HepG2 (cell line): Measurements from ENCODE around the gene SH2D6. TPM values are rescaled to one million over a fixed set of nuclear protein-coding genes. Genes with fewer than 3 reads are reported as not detected.

ENCODE experiments used
- AHR ChIP-seq: IDR thresholded peaks from 2 replicates; pipeline ENCODE4 v1.6.1; 2018; ENCODE audit warnings: missing genetic modification reagents, missing compliant biosample characterization
- CREM ChIP-seq, 2 experiments: sonication (generic) in 1 of 2; formaldehyde crosslinking in 1 of 2; IDR thresholded peaks; 2 replicates each; pipeline versions ENCODE4 v1.4.0 to v1.6.1; 2016 to 2020; ENCODE audit warnings: antibody characterized with exemption in 1 of 2, mild to moderate bottlenecking in 1 of 2, missing genetic modification reagents in 1 of 2
- IRX3 ChIP-seq: sonication (generic); formaldehyde crosslinking; IDR thresholded peaks from 2 replicates; pipeline ENCODE4 v1.8.1; 2023; ENCODE audit warnings: mild to moderate bottlenecking, low read depth, missing genetic modification reagents, borderline replicate concordance
- ISL2 ChIP-seq: sonication (generic); formaldehyde crosslinking; IDR thresholded peaks from 2 replicates; pipeline ENCODE4 v1.5.0; 2020; ENCODE audit warnings: missing genetic modification reagents
- MBNL3 ChIP-seq: fragments of 250-450 bp; sonication (Bioruptor Pico); conservative IDR thresholded peaks from 2 replicates; pipeline ENCODE4 v1.8.0; 2022; ENCODE audit warnings: mild to moderate bottlenecking, inconsistent platforms
- NCOR1 ChIP-seq: fragments of 200-600 bp; sonication (generic); IDR thresholded peaks from 2 replicates; pipeline ENCODE4 v1.7.0; 2017; ENCODE audit warnings: antibody characterized with exemption, low read length, borderline replicate concordance
- NR2F2 ChIP-seq: IDR thresholded peaks from 2 replicates; pipeline ENCODE4 v1.6.1; 2012; ENCODE audit warnings: low read depth, inconsistent platforms, borderline replicate concordance
- SOX13 ChIP-seq, 3 experiments: fragments of 450-650 bp in 1 of 3; sonication (generic) in 1 of 3; formaldehyde crosslinking in 1 of 3; IDR thresholded peaks in 2 of 3; conservative IDR thresholded peaks in 1 of 3; 2 replicates each; pipeline versions ENCODE4 v1.5.0 to v1.6.1; 2016 to 2020; ENCODE audit warnings: antibody characterized with exemption in 1 of 3, mild to moderate bottlenecking in 1 of 3, missing compliant biosample characterization in 1 of 3, missing genetic modification reagents in 1 of 3, moderate library complexity in 1 of 3
- SUZ12 ChIP-seq: fragments of 150-350 bp; IDR thresholded peaks from 2 replicates; pipeline ENCODE4 v1.6.1; 2014; ENCODE audit warnings: low read depth, low read length
- ZBTB25 ChIP-seq: IDR thresholded peaks from 2 replicates; pipeline ENCODE4 v1.6.1; 2018; ENCODE audit warnings: missing genetic modification reagents
- ZBTB42 ChIP-seq: sonication (generic); formaldehyde crosslinking; IDR thresholded peaks from 2 replicates; pipeline ENCODE4 v1.5.0; 2020; ENCODE audit warnings: mild to moderate bottlenecking, missing genetic modification reagents
- ZNF331 ChIP-seq: sonication (generic); formaldehyde crosslinking; IDR thresholded peaks from 2 replicates; pipeline ENCODE4 v1.4.0; 2020; ENCODE audit warnings: missing genetic modification reagents
- ZNF354B ChIP-seq: sonication (generic); formaldehyde crosslinking; IDR thresholded peaks from 2 replicates; pipeline ENCODE4 v1.8.0; 2022; ENCODE audit warnings: mild to moderate bottlenecking, missing genetic modification reagents
- ZNF607 ChIP-seq: sonication (generic); formaldehyde crosslinking; IDR thresholded peaks from 2 replicates; pipeline ENCODE4 v1.5.1; 2020; ENCODE audit warnings: missing genetic modification reagents, mild to moderate bottlenecking, borderline replicate concordance
- ZSCAN21 ChIP-seq: sonication (generic); formaldehyde crosslinking; IDR thresholded peaks from 2 replicates; pipeline ENCODE4 v1.8.0; 2022; ENCODE audit warnings: mild to moderate bottlenecking, missing genetic modification reagents, moderate library complexity, borderline replicate concordance
- polyA plus RNA-seq, 8 experiments: library from polyadenylated mRNA; depleted of rRNA in 3 of 8; stranded (reverse) in 7 of 8; unstranded in 1 of 8; fragments of >200 nt; fragmentation: Illumina TruSeq in 4 of 8; extraction: Trizol in 4 of 8; gene quantifications; 2 replicates each; pipeline versions ENCODE4 v1.2.1 to v1.2.3, GENCODE V29; 2011 to 2016; ENCODE audit warnings: low read depth in 4 of 8, missing spikeins in 1 of 8, mixed read lengths in 1 of 8; ENCODE audit not compliant: insufficient read depth in 1 of 8
- total RNA-seq, 5 experiments: library from RNA; depleted of rRNA; stranded (reverse); fragments of >200 nt; fragmentation: Illumina TruSeq; extraction: Trizol; gene quantifications; 2 replicates each; pipeline ENCODE4 v1.2.3, GENCODE V29; 2016; ENCODE audit warnings: low read depth in 1 of 5
- TF ChIP-seq, protein P1 (sequence below): sonication (generic); formaldehyde crosslinking; IDR thresholded peaks from 2 replicates; pipeline ENCODE4 v1.4.0; 2020; ENCODE audit warnings: low read depth, missing genetic modification reagents
- TF ChIP-seq, protein P2 (sequence below): sonication (generic); formaldehyde crosslinking; conservative IDR thresholded peaks from 2 replicates; pipeline ENCODE4 v1.8.0; 2022; ENCODE audit warnings: mild to moderate bottlenecking, moderate library complexity, missing genetic modification reagents
- TF ChIP-seq, protein P3 (sequence below): sonication (generic); formaldehyde crosslinking; conservative IDR thresholded peaks from 2 replicates; pipeline ENCODE4 v1.4.0; 2020; ENCODE audit warnings: missing genetic modification reagents

SH2D6 gene
- total and polyA plus RNA-seq, 2 of the 13 experiments (the other 11 are each of a cell fraction or from before 2014, with no cell fraction given): 0.11 to 0.26 TPM

DNA sequence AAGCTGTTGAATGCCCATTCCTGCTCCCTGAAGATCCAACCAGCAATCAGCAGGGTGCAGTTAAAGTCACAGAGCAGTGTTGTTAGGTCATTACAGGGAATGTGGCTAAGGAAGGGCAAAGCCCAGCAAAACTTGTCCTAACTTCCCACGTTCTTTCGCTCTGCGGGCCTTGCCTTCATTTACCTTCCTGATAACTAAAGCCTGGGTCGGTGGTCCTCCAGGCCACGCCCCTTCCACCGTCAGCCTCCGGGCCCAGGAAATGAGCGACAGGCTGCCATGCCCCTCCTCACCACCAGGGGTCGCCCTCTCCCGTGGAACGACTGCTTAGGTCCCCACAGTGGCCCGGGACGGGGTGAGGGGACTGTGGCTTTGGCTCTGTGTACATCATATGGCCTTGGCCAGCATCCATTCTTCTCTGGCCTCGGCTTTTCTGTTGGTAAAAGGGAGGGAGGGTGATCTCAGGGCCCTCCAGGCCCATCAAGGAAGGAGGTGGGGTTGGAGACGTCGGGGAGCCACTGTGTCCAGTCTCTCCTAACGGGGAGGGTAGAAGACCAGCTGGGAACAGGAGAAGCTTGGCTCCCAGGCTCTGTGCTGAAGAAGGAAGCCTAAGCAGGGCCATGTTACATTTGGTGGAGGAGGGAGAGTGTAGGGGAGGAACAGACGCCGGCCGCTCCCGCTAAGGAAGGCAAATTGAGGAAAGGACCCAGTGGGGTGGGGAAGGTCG, 2.2 kb downstream of the SH2D6 start (continued):
- TF ChIP-seq ZNF331 (peak; percentile 87), MBNL3 (CRISPR knock-in tag) (no peak), CREM (IDR thresholded peaks at IDR 0.05) (no peak), CREM (CRISPR knock-in tag; IDR thresholded peaks at IDR 0.05) (no peak), NR2F2 (no peak), NCOR1 (no peak), SOX13 (IDR thresholded peaks at IDR 0.05) (no peak), SOX13 (CRISPR knock-in tag; conservative IDR thresholded peaks at IDR 0.05 in 1 of 2, IDR thresholded peaks at IDR 0.05 in 1 of 2) (peak in 1 of 2 experiments; percentile 75; a peak in 2 of 4 replicates), SUZ12 (no peak), ZNF607 (peak; percentile 43; the same call in 1 of the 2 replicates), ZSCAN21 (CRISPR knock-in tag) (no peak), ZBTB42 (CRISPR knock-in tag) (no peak), ZBTB25 (CRISPR knock-in tag) (peak; percentile 88), IRX3 (CRISPR knock-in tag) (no peak), ISL2 (CRISPR knock-in tag) (no peak), AHR (CRISPR knock-in tag) (peak; percentile 88; the same call in 1 of the 2 replicates), ZNF354B (CRISPR knock-in tag) (no peak)
- TF ChIP-seq, protein P1, sequence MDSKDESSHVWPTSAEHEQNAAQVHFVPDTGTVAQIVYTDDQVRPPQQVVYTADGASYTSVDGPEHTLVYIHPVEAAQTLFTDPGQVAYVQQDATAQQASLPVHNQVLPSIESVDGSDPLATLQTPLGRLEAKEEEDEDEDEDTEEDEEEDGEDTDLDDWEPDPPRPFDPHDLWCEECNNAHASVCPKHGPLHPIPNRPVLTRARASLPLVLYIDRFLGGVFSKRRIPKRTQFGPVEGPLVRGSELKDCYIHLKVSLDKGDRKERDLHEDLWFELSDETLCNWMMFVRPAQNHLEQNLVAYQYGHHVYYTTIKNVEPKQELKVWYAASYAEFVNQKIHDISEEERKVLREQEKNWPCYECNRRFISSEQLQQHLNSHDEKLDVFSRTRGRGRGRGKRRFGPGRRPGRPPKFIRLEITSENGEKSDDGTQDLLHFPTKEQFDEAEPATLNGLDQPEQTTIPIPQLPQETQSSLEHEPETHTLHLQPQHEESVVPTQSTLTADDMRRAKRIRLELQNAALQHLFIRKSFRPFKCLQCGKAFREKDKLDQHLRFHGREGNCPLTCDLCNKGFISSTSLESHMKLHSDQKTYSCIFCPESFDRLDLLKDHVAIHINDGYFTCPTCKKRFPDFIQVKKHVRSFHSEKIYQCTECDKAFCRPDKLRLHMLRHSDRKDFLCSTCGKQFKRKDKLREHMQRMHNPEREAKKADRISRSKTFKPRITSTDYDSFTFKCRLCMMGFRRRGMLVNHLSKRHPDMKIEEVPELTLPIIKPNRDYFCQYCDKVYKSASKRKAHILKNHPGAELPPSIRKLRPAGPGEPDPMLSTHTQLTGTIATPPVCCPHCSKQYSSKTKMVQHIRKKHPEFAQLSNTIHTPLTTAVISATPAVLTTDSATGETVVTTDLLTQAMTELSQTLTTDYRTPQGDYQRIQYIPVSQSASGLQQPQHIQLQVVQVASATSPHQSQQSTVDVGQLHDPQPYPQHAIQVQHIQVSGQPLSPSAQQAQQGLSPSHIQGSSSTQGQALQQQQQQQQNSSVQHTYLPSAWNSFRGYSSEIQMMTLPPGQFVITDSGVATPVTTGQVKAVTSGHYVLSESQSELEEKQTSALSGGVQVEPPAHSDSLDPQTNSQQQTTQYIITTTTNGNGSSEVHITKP (CRISPR knock-in tag): peak; percentile 93; the same call in 1 of the 2 replicates
- TF ChIP-seq, protein P2, sequence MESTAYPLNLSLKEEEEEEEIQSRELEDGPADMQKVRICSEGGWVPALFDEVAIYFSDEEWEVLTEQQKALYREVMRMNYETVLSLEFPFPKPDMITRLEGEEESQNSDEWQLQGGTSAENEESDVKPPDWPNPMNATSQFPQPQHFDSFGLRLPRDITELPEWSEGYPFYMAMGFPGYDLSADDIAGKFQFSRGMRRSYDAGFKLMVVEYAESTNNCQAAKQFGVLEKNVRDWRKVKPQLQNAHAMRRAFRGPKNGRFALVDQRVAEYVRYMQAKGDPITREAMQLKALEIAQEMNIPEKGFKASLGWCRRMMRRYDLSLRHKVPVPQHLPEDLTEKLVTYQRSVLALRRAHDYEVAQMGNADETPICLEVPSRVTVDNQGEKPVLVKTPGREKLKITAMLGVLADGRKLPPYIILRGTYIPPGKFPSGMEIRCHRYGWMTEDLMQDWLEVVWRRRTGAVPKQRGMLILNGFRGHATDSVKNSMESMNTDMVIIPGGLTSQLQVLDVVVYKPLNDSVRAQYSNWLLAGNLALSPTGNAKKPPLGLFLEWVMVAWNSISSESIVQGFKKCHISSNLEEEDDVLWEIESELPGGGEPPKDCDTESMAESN (CRISPR knock-in tag): peak; percentile 76
- TF ChIP-seq, protein P3, sequence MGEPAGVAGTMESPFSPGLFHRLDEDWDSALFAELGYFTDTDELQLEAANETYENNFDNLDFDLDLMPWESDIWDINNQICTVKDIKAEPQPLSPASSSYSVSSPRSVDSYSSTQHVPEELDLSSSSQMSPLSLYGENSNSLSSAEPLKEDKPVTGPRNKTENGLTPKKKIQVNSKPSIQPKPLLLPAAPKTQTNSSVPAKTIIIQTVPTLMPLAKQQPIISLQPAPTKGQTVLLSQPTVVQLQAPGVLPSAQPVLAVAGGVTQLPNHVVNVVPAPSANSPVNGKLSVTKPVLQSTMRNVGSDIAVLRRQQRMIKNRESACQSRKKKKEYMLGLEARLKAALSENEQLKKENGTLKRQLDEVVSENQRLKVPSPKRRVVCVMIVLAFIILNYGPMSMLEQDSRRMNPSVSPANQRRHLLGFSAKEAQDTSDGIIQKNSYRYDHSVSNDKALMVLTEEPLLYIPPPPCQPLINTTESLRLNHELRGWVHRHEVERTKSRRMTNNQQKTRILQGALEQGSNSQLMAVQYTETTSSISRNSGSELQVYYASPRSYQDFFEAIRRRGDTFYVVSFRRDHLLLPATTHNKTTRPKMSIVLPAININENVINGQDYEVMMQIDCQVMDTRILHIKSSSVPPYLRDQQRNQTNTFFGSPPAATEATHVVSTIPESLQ (CRISPR knock-in tag): no peak
